GM10266 (cell line): Measurements from ENCODE around the gene ART5.

ENCODE experiments used
- DNase-seq: peaks from one replicate; pipeline ENCODE4 v3.0.0; 2012; ENCODE audit errors: extremely low spot score
- TF ChIP-seq, protein P1 (sequence below): IDR thresholded peaks from 2 replicates; pipeline ENCODE4 v1.5.1; 2012; ENCODE audit warnings: mild to moderate bottlenecking, low read depth; ENCODE audit not compliant: control insufficient read depth, insufficient read depth; ENCODE audit errors: missing control alignments

Gene ART5

GRCh38 chr11:3675971-3676370 is 34.2 kb upstream of the ART5 start:
- TF ChIP-seq, protein P1, sequence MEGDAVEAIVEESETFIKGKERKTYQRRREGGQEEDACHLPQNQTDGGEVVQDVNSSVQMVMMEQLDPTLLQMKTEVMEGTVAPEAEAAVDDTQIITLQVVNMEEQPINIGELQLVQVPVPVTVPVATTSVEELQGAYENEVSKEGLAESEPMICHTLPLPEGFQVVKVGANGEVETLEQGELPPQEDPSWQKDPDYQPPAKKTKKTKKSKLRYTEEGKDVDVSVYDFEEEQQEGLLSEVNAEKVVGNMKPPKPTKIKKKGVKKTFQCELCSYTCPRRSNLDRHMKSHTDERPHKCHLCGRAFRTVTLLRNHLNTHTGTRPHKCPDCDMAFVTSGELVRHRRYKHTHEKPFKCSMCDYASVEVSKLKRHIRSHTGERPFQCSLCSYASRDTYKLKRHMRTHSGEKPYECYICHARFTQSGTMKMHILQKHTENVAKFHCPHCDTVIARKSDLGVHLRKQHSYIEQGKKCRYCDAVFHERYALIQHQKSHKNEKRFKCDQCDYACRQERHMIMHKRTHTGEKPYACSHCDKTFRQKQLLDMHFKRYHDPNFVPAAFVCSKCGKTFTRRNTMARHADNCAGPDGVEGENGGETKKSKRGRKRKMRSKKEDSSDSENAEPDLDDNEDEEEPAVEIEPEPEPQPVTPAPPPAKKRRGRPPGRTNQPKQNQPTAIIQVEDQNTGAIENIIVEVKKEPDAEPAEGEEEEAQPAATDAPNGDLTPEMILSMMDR: no peak
- no peak for DNase-seq

GRCh38 chr11:3674189-3674588 is 32.4 kb upstream of the ART5 start:
- TF ChIP-seq, protein P1: no peak
- DNase-seq: no peak

DNA sequence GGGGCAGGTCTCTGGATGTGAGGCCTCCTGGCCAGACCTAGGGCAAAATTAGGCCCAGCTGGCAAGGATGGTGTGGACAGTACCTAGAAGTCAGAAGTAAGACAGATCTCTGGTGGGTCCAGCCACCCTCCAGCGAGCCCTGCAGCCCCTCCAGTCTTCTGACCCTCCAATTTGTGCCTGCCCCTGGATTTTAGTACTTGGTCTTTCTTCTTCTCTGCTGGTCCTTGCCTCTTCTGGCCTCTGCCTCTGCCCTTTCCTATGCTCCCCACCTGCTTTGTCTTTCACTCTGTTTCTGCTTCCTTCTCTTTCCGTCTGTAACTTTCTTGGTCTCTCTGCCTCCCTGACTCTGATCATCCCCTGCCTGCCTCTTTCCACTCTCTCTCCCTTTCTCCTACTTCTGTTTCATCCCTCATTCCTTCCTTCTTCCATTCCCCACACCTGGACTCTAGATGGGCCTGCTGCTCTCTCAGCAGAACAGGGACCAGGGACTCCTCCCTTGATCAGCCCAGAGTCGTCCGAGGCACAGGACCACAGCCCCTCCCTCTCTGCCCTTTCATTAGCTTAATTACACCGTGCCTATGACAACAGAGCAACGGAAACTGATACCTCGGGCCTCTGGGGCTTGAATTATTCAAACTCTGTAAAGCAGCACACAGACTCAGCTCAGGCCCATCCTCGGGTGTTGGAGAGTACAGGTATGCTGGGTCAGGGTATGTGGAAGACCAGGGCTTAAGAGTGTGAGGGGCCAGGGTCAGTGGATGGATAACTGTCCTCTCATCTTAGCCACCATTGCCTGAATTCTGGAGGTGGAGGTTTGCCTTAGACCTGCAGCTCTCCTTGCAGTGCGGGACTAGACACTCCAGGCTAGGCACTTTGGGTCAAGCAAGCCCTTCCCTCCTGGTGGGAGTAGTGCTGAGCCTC is 29.8 kb upstream of the ART5 start, which contains the start of gene CHRNA10:
TSS of gene CHRNA10 (minus strand) at position 51 of the 921 bp plus-strand sequence. CDS start 72 bp downstream, outside the sequence.
- DNase-seq: no peak
- TF ChIP-seq, protein P1: no peak

- DNase-seq: no peak
- TF ChIP-seq, protein P1: no peak
These were observed 28.0 kb upstream of the ART5 start for GRCh38 chr11:3669742-3670183.

- no peak for DNase-seq
- TF ChIP-seq, protein P1: no peak
These were observed 27.3 kb upstream of the ART5 start for GRCh38 chr11:3669128-3669527.

DNA sequence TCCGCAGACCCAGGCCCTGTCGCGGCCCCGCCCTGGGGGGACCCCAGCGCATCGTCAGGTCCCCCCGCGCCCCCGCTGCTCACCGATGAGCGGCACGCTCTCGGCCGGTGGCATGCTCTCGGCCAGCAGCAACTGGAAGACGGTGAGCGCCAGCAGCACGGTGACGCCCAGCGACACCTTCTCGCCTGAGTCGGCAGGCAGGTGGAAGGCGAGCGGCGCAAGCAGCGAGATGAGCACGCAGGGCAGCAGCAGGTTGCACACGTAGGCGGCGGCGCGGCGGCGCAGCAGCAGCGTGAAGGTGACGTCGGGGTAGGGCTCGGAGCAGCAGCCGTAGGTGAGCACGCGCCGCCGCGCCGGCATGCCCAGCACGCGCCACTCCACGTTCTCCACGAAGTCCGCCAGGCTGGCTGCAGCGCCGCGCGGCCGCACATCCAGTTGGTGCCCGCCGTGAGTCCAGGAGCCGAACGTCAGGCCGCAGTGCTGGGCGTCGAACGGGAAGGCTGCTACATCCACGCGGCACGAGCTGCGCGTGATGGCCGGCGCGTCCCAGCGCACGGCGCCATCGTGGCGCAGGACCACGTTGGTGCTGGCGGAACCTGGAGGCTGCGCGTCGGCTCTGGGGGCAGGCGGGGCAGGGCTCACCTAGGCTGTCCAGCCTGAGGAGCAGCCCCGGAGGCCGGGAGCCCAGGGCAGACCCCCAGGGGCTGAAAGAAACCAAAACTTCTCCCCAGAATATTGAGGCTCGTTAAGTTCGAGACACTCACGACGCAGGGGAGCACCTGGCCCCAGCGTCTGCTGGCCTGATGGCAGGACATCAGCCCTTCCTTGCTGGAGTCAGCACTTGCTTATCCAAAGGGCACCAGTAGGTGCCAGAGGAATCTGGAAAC is 25.6 kb upstream of the ART5 start:
- no peak for DNase-seq
- TF ChIP-seq, protein P1: no peak

GRCh38 chr11:3666023-3666530 is 24.3 kb upstream of the ART5 start:
- TF ChIP-seq, protein P1: no peak
- no peak for DNase-seq
